Neural progenitor cell (in vitro differentiated cells): Measurements from ENCODE around the gene MSANTD1. TPM values are rescaled to one million over a fixed set of nuclear protein-coding genes. Genes with fewer than 3 reads are reported as not detected.

Experiments
- DNase-seq: peaks from one replicate; pipeline ENCODE4 v3.0.0-alpha.2; 2016; ENCODE audit warnings: low spot score
- H2AFZ ChIP-seq: fragments of 200-600 bp; sonication (generic); replicated peaks from 2 replicates; pipeline ENCODE4 v1.6.1; 2016; ENCODE audit warnings: antibody characterized with exemption
- H3F3A ChIP-seq: fragments of 200-600 bp; sonication (generic); 2 replicates; pipeline ENCODE4 v1.6.1; 2016; ENCODE audit warnings: antibody characterized with exemption, low read depth
- H3K27ac ChIP-seq: fragments of 200-600 bp; sonication (generic); 2 replicates; pipeline ENCODE4 v1.5.1; 2016; ENCODE audit warnings: mild to moderate bottlenecking
- H3K27me3 ChIP-seq: fragments of 200-600 bp; sonication (generic); 2 replicates; pipeline ENCODE4 v1.6.1; 2016; ENCODE audit warnings: mild to moderate bottlenecking, moderate library complexity
- H3K36me3 ChIP-seq: fragments of 200-600 bp; sonication (generic); 2 replicates; pipeline ENCODE4 v1.5.1; 2016
- H3K4me1 ChIP-seq: fragments of 200-600 bp; sonication (generic); 2 replicates; pipeline ENCODE4 v1.6.1; 2016; ENCODE audit warnings: mixed run types
- H3K4me2 ChIP-seq: fragments of 200-600 bp; sonication (generic); 2 replicates; pipeline ENCODE4 v1.6.1; 2016
- H3K4me3 ChIP-seq: fragments of 200-600 bp; sonication (generic); 2 replicates; pipeline ENCODE4 v1.5.1; 2016
- H3K79me2 ChIP-seq: fragments of 200-600 bp; sonication (generic); 2 replicates; pipeline ENCODE4 v1.6.1; 2016; ENCODE audit warnings: low read depth
- H3K9ac ChIP-seq: fragments of 200-600 bp; sonication (generic); 2 replicates; pipeline ENCODE4 v1.6.1; 2016
- H3K9me3 ChIP-seq: fragments of 200-600 bp; sonication (generic); 2 replicates; pipeline ENCODE4 v1.5.1; 2016; ENCODE audit warnings: low read depth
- H4K20me1 ChIP-seq: fragments of 200-600 bp; sonication (generic); 2 replicates; pipeline ENCODE4 v1.6.1; 2016; ENCODE audit warnings: low read depth
- H3K27ac Mint-ChIP-seq: 3 replicates; pipeline ENCODE4 v1.8.0; 2021; ENCODE audit warnings: mixed read lengths
- H3K27me3 Mint-ChIP-seq: 2 replicates; pipeline ENCODE4 v1.8.0; 2022; ENCODE audit warnings: low read depth, mild to moderate bottlenecking, inconsistent platforms, moderate library complexity, mixed read lengths; ENCODE audit not compliant: insufficient read depth
- H3K36me3 Mint-ChIP-seq: 3 replicates; pipeline ENCODE4 v1.8.0; 2021; ENCODE audit warnings: mixed read lengths
- H3K4me1 Mint-ChIP-seq: 3 replicates; pipeline ENCODE4 v1.8.0; 2021; ENCODE audit warnings: mixed read lengths
- H3K4me3 Mint-ChIP-seq: 3 replicates; pipeline ENCODE4 v1.8.0; 2021; ENCODE audit warnings: mild to moderate bottlenecking, moderate library complexity, mixed read lengths
- H3K9me3 Mint-ChIP-seq: 3 replicates; pipeline ENCODE4 v1.8.0; 2020; ENCODE audit warnings: mixed read lengths
- EZH2 ChIP-seq: fragments of 200-600 bp; sonication (generic); IDR thresholded peaks from 2 replicates; pipeline ENCODE4 v1.6.1; 2017; ENCODE audit warnings: antibody characterized with exemption, mild to moderate bottlenecking, moderate library complexity
- EZH2phosphoT487 ChIP-seq: fragments of 200-600 bp; sonication (generic); IDR thresholded peaks from 2 replicates; pipeline ENCODE4 v1.6.1; 2017; ENCODE audit warnings: antibody characterized with exemption
- total RNA-seq: library from RNA; depleted of rRNA; stranded (reverse); fragments of >200 nt; gene quantifications from 2 replicates; pipeline ENCODE4 v1.2.3, GENCODE V29; 2015; ENCODE audit warnings: low replicate concordance
- TF ChIP-seq, protein P1 (sequence below): fragments of 200-600 bp; sonication (generic); IDR thresholded peaks from 2 replicates; pipeline ENCODE4 v1.5.1; 2017; ENCODE audit warnings: antibody characterized with exemption, mild to moderate bottlenecking

MSANTD1 gene
- total RNA-seq, 1 donor from 2014 or later = 0.17 TPM

DNA sequence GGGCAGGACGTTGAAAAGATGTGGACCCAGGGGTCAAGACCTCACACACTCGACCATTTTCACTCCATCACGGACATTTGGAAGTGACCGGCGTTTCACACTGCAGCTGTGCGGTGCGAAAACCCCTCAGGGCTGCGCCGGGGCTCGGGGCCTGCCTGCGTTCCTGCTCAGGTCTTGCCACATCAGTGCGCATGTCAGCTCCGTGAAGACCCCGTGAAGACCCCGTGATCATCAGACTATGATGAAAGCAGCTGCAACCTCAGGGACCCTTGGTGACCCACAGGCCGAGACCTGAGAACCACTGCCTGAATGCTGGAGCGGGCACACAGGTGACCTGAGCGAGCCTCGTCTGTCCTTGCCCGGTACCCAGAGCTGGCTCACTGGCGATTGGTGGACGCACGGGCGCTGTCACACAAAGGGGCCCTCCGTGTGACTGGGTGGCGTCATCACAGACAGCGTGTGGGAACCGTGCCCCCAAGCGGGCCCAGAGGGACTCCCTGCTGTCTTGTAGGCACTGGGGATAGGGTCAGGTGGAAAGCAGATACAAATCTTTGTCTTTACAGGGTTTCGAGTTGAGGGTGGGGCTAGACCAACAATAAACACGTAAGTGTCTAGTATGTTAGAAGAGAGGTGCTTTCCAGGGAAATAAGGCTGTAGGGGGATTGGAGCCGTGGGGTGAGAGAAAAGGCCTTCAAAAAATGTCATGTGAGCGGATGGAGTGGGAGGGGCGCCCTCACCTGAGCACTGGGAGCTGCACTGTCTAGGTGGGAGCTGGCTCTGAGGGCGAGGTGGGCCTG, 12.7 kb downstream of the MSANTD1 start:
- H3K9ac ChIP-seq = no peak overlapping the region
- H3K27ac ChIP-seq = no peak overlapping the region
- Mint-ChIP-seq H3K4me1 (no peaks in the 10 kb centered on the region), H3K4me3 (no peak overlapping the region), H3K27me3 (peaks cover 8% of the 10 kb centered on the region), H3K9me3 (no peaks in the 10 kb centered on the region), H3K27ac (no peak overlapping the region), H3K36me3 (no peaks in the 10 kb centered on the region)
- no peaks in the 10 kb centered on the region for H3K9me3 ChIP-seq
- no peak overlapping the region for H2AFZ ChIP-seq
- H3K4me1 ChIP-seq = no peaks in the 10 kb centered on the region
- H3K79me2 ChIP-seq = no peaks in the 10 kb centered on the region
- H3K4me3 ChIP-seq = no peak overlapping the region
- peak; percentile 1 for DNase-seq
- no peaks in the 10 kb centered on the region for H4K20me1 ChIP-seq
- H3K27me3 ChIP-seq = no peaks in the 10 kb centered on the region
- no peaks in the 10 kb centered on the region for H3F3A ChIP-seq
- no peak overlapping the region for H3K4me2 ChIP-seq
- no peaks in the 10 kb centered on the region for H3K36me3 ChIP-seq
- TF ChIP-seq, protein P1, sequence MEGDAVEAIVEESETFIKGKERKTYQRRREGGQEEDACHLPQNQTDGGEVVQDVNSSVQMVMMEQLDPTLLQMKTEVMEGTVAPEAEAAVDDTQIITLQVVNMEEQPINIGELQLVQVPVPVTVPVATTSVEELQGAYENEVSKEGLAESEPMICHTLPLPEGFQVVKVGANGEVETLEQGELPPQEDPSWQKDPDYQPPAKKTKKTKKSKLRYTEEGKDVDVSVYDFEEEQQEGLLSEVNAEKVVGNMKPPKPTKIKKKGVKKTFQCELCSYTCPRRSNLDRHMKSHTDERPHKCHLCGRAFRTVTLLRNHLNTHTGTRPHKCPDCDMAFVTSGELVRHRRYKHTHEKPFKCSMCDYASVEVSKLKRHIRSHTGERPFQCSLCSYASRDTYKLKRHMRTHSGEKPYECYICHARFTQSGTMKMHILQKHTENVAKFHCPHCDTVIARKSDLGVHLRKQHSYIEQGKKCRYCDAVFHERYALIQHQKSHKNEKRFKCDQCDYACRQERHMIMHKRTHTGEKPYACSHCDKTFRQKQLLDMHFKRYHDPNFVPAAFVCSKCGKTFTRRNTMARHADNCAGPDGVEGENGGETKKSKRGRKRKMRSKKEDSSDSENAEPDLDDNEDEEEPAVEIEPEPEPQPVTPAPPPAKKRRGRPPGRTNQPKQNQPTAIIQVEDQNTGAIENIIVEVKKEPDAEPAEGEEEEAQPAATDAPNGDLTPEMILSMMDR = no peak
- TF ChIP-seq EZH2 (no peak), EZH2phosphoT487 (no peak)

DNA sequence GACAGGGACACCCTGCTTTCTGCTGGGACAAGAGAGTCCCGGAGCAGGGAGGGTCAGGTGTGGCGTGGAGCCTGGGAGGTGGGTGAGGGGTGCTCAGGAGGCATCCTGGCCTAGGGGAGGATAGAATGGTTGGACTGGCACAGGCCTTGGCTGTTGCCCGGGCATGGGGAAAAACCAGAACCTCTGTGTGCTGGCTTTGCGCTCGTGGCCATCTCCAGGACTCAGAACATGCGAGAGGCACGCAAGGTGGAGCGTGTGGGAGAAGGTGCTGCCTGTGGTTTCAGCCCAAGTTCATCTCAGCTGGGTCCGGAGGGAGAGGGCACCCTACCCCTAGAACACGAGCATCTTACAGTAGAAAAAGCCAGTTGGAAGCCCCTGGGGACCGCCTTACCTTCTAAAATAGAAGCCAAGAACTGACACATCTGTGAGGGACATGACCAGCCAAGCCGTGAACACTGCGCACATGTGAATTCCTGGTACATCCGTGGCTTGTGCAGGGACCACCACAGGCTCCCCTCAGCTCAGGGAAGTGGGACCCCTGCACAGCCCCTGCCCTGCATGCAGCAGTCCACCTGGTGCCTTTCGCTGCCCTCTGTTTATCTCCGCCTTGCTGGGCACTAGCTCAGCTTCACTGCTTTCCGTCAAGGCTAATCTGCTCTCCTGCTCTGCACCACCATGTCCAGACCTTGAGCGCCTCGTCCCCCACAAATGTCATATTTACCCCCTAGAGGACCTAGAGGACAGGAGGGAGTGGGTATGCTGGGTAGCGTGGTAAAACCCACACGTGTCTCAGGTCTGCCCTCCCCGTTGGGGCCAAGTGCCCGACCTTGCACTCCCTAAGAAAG, 13.5 kb downstream of the MSANTD1 start:
- no peaks in the 10 kb centered on the region for H3K36me3 Mint-ChIP-seq
- peak overlapping the region; percentile 39 for H3K27ac Mint-ChIP-seq
- no peak overlapping the region for H3K27ac ChIP-seq
- peak; percentile 0 for DNase-seq
- no peaks in the 10 kb centered on the region for H3K79me2 ChIP-seq
- TF ChIP-seq, protein P1 = no peak
- TF ChIP-seq EZH2phosphoT487 = no peak
- TF ChIP-seq EZH2 = no peak
- H3K4me3 ChIP-seq = no peak overlapping the region
- no peak overlapping the region for H3K4me3 Mint-ChIP-seq
- H4K20me1 ChIP-seq = no peaks in the 10 kb centered on the region
- no peak overlapping the region for H3K9ac ChIP-seq
- no peaks in the 10 kb centered on the region for H3K4me1 ChIP-seq
- no peaks in the 10 kb centered on the region for H3K36me3 ChIP-seq
- H3K27me3 ChIP-seq = no peaks in the 10 kb centered on the region
- H3K9me3 Mint-ChIP-seq = no peaks in the 10 kb centered on the region
- H3K9me3 ChIP-seq = no peaks in the 10 kb centered on the region
- no peaks in the 10 kb centered on the region for H3F3A ChIP-seq
- H3K4me1 Mint-ChIP-seq = no peaks in the 10 kb centered on the region
- no peak overlapping the region for H2AFZ ChIP-seq
- H3K27me3 Mint-ChIP-seq = peaks cover 8% of the 10 kb centered on the region
- H3K4me2 ChIP-seq = no peak overlapping the region

DNA sequence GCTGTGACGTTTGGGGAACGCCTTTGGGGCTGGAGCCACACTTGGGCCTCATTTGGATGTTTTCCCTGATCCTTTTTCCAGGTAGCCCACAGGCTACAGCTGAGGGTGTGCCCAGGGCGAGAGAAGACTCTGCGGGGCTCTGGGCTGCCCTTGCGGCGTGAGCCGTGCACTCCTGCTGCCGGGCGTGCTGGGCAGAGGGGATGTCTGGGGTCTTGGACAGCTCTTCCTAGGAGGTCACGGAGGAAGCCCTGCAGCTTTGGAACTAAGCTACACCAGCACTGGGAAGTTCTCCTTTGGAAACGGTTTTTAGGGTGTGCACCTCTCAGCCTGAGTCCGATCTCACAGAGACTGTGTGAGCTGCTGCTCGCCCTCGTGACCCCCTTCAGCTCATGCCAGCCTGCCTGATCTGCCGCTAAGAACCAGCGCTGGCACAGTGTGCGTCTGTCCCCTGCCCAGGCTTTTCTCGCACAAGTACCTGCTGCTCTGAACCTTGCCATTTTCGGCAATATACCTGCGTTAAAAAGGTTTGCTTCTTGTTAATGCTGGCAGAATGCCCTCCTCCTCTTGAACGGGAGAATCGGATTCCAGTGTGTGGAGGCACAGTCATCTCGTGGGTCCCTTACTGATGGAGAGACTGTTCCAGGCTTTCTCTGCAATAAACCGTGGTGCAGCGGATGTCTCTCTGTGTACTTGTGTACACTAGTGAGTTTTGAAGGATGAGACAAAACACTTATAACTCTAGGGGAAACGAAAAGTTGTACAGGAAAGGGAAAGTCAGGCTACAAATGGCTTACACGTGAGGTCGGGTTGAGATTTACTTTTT, 14.3 kb downstream of the MSANTD1 start:
- peaks cover 2% of the 10 kb centered on the region for H3K4me1 Mint-ChIP-seq
- no peak overlapping the region for H3K9ac ChIP-seq
- peaks cover 3% of the 10 kb centered on the region for H3K4me1 ChIP-seq
- no peaks in the 10 kb centered on the region for H3K9me3 Mint-ChIP-seq
- peak; percentile 1 for DNase-seq
- no peaks in the 10 kb centered on the region for H3F3A ChIP-seq
- H3K4me3 Mint-ChIP-seq = no peak overlapping the region
- no peak overlapping the region for H3K27ac ChIP-seq
- no peaks in the 10 kb centered on the region for H3K27me3 ChIP-seq
- no peaks in the 10 kb centered on the region for H3K36me3 ChIP-seq
- no peaks in the 10 kb centered on the region for H3K36me3 Mint-ChIP-seq
- H4K20me1 ChIP-seq = no peaks in the 10 kb centered on the region
- no peak for TF ChIP-seq EZH2phosphoT487
- TF ChIP-seq, protein P1 = no peak
- TF ChIP-seq EZH2 = no peak
- no peak overlapping the region for H3K4me2 ChIP-seq
- H3K27ac Mint-ChIP-seq = peak overlapping the region; percentile 74
- H2AFZ ChIP-seq = no peak overlapping the region
- H3K4me3 ChIP-seq = no peak overlapping the region
- peaks cover 8% of the 10 kb centered on the region for H3K27me3 Mint-ChIP-seq
- no peaks in the 10 kb centered on the region for H3K9me3 ChIP-seq
- H3K79me2 ChIP-seq = no peaks in the 10 kb centered on the region
